ENCODE results near the gene WWOX.

- TF ChIP-seq NFIC (IDR thresholded peaks at IDR 0.05; ENCODE audit: low read length) (no peak), ZNF343 (CRISPR knock-in tag; IDR thresholded peaks at IDR 0.05) (no peak), ZBTB21 (CRISPR knock-in tag; IDR thresholded peaks at IDR 0.05) (no peak), ZNF34 (CRISPR knock-in tag; IDR thresholded peaks at IDR 0.05; ENCODE audit: borderline replicate concordance) (no peak), KDM5A (IDR thresholded peaks at IDR 0.05; ENCODE audit: borderline replicate concordance, low read length) (no peak), HOXD1 (CRISPR knock-in tag; IDR thresholded peaks at IDR 0.05) (no peak), SP140L (CRISPR knock-in tag; IDR thresholded peaks at IDR 0.05; ENCODE audit: borderline replicate concordance) (no peak)
Measured at GRCh38 chr16:79130616-79131015, 1031.2 kb downstream of the WWOX start.
